Neural progenitor cell (in vitro differentiated cells): Measurements from ENCODE around the gene JMJD6. TPM values are rescaled to one million over a fixed set of nuclear protein-coding genes. Genes with fewer than 3 reads are reported as not detected.

Experiments used
- DNase-seq: peaks from one replicate; pipeline ENCODE4 v3.0.0-alpha.2; 2016; ENCODE audit warnings: low spot score
- H2AFZ ChIP-seq: fragments of 200-600 bp; sonication (generic); replicated peaks from 2 replicates; pipeline ENCODE4 v1.6.1; 2016; ENCODE audit warnings: antibody characterized with exemption
- H3F3A ChIP-seq: fragments of 200-600 bp; sonication (generic); 2 replicates; pipeline ENCODE4 v1.6.1; 2016; ENCODE audit warnings: antibody characterized with exemption, low read depth
- H3K27ac ChIP-seq: fragments of 200-600 bp; sonication (generic); 2 replicates; pipeline ENCODE4 v1.5.1; 2016; ENCODE audit warnings: mild to moderate bottlenecking
- H3K27me3 ChIP-seq: fragments of 200-600 bp; sonication (generic); 2 replicates; pipeline ENCODE4 v1.6.1; 2016; ENCODE audit warnings: mild to moderate bottlenecking, moderate library complexity
- H3K36me3 ChIP-seq: fragments of 200-600 bp; sonication (generic); 2 replicates; pipeline ENCODE4 v1.5.1; 2016
- H3K4me1 ChIP-seq: fragments of 200-600 bp; sonication (generic); 2 replicates; pipeline ENCODE4 v1.6.1; 2016; ENCODE audit warnings: mixed run types
- H3K4me2 ChIP-seq: fragments of 200-600 bp; sonication (generic); 2 replicates; pipeline ENCODE4 v1.6.1; 2016
- H3K4me3 ChIP-seq: fragments of 200-600 bp; sonication (generic); 2 replicates; pipeline ENCODE4 v1.5.1; 2016
- H3K79me2 ChIP-seq: fragments of 200-600 bp; sonication (generic); 2 replicates; pipeline ENCODE4 v1.6.1; 2016; ENCODE audit warnings: low read depth
- H3K9ac ChIP-seq: fragments of 200-600 bp; sonication (generic); 2 replicates; pipeline ENCODE4 v1.6.1; 2016
- H3K9me3 ChIP-seq: fragments of 200-600 bp; sonication (generic); 2 replicates; pipeline ENCODE4 v1.5.1; 2016; ENCODE audit warnings: low read depth
- H4K20me1 ChIP-seq: fragments of 200-600 bp; sonication (generic); 2 replicates; pipeline ENCODE4 v1.6.1; 2016; ENCODE audit warnings: low read depth
- H3K27ac Mint-ChIP-seq: 3 replicates; pipeline ENCODE4 v1.8.0; 2021; ENCODE audit warnings: mixed read lengths
- H3K27me3 Mint-ChIP-seq: 2 replicates; pipeline ENCODE4 v1.8.0; 2022; ENCODE audit warnings: low read depth, mild to moderate bottlenecking, inconsistent platforms, moderate library complexity, mixed read lengths; ENCODE audit not compliant: insufficient read depth
- H3K36me3 Mint-ChIP-seq: 3 replicates; pipeline ENCODE4 v1.8.0; 2021; ENCODE audit warnings: mixed read lengths
- H3K4me1 Mint-ChIP-seq: 3 replicates; pipeline ENCODE4 v1.8.0; 2021; ENCODE audit warnings: mixed read lengths
- H3K4me3 Mint-ChIP-seq: 3 replicates; pipeline ENCODE4 v1.8.0; 2021; ENCODE audit warnings: mild to moderate bottlenecking, moderate library complexity, mixed read lengths
- H3K9me3 Mint-ChIP-seq: 3 replicates; pipeline ENCODE4 v1.8.0; 2020; ENCODE audit warnings: mixed read lengths
- CTCF ChIP-seq: fragments of 200-600 bp; sonication (generic); IDR thresholded peaks from 2 replicates; pipeline ENCODE4 v1.5.1; 2017; ENCODE audit warnings: antibody characterized with exemption, mild to moderate bottlenecking
- EZH2 ChIP-seq: fragments of 200-600 bp; sonication (generic); IDR thresholded peaks from 2 replicates; pipeline ENCODE4 v1.6.1; 2017; ENCODE audit warnings: antibody characterized with exemption, mild to moderate bottlenecking, moderate library complexity
- EZH2phosphoT487 ChIP-seq: fragments of 200-600 bp; sonication (generic); IDR thresholded peaks from 2 replicates; pipeline ENCODE4 v1.6.1; 2017; ENCODE audit warnings: antibody characterized with exemption
- total RNA-seq: library from RNA; depleted of rRNA; stranded (reverse); fragments of >200 nt; gene quantifications from 2 replicates; pipeline ENCODE4 v1.2.3, GENCODE V29; 2015; ENCODE audit warnings: low replicate concordance

The JMJD6 gene
- total RNA-seq, 1 donor from 2014 or later = 8.7 TPM

- Histone ChIP-seq H3K27me3 (no peaks in the 10 kb centered on the region), H3K4me3 (peak overlapping the region; percentile 70), H3K4me1 (peaks cover 9% of the 10 kb centered on the region), H3K79me2 (peaks cover 6% of the 10 kb centered on the region), H3K4me2 (peak overlapping the region; percentile 90), H4K20me1 (no peaks in the 10 kb centered on the region), H3K36me3 (no peaks in the 10 kb centered on the region), H2AFZ (peak overlapping the region; percentile 79), H3K9me3 (no peaks in the 10 kb centered on the region), H3F3A (peaks cover 15% of the 10 kb centered on the region), H3K9ac (peak overlapping the region; percentile 58), H3K27ac (no peak overlapping the region)
- H3K4me1 Mint-ChIP-seq = peaks cover 21% of the 10 kb centered on the region
- H3K4me3 Mint-ChIP-seq = peak overlapping the region; percentile 95
- H3K27ac Mint-ChIP-seq = peak overlapping the region; percentile 26
- peaks cover 3% of the 10 kb centered on the region for H3K36me3 Mint-ChIP-seq
- H3K9me3 Mint-ChIP-seq = peaks cover 2% of the 10 kb centered on the region
- no peak for DNase-seq
- H3K27me3 Mint-ChIP-seq = peaks cover 5% of the 10 kb centered on the region
- TF ChIP-seq EZH2phosphoT487 = no peak
- TF ChIP-seq EZH2 = no peak
- no peak for TF ChIP-seq CTCF
Observed at GRCh38 chr17:76672270-76672851, 54.0 kb downstream of the JMJD6 start.

GRCh38 chr17:76671912-76672262, 54.5 kb downstream of the JMJD6 start:
- H3K4me3 Mint-ChIP-seq = peak overlapping the region; percentile 95
- DNase-seq = no peak
- Histone ChIP-seq H3K4me3 (peak overlapping the region; percentile 70), H3K4me1 (peaks cover 9% of the 10 kb centered on the region), H3K4me2 (peak overlapping the region; percentile 90), H3F3A (peaks cover 15% of the 10 kb centered on the region), H3K36me3 (no peaks in the 10 kb centered on the region), H3K27me3 (no peaks in the 10 kb centered on the region), H3K9me3 (no peaks in the 10 kb centered on the region), H3K27ac (no peak overlapping the region), H2AFZ (peak overlapping the region; percentile 79), H3K79me2 (peaks cover 6% of the 10 kb centered on the region), H4K20me1 (no peaks in the 10 kb centered on the region), H3K9ac (peak overlapping the region; percentile 58)
- TF ChIP-seq EZH2 (no peak), CTCF (no peak), EZH2phosphoT487 (no peak)
- H3K36me3 Mint-ChIP-seq = peaks cover 3% of the 10 kb centered on the region
- H3K4me1 Mint-ChIP-seq = peaks cover 21% of the 10 kb centered on the region
- peaks cover 5% of the 10 kb centered on the region for H3K27me3 Mint-ChIP-seq
- peaks cover 2% of the 10 kb centered on the region for H3K9me3 Mint-ChIP-seq
- H3K27ac Mint-ChIP-seq = peak overlapping the region; percentile 86

- no peak overlapping the region for H3K27ac ChIP-seq
Observed at GRCh38 chr17:76671123-76671911, 55.1 kb downstream of the JMJD6 start.

More at GRCh38 chr17:76671123-76671911, 55.1 kb downstream of the JMJD6 start:
- H3K27me3 ChIP-seq = no peaks in the 10 kb centered on the region
- H3K9me3 ChIP-seq = no peaks in the 10 kb centered on the region
- no peak overlapping the region for H3K9ac ChIP-seq
- peaks cover 15% of the 10 kb centered on the region for H3F3A ChIP-seq
- H3K4me3 ChIP-seq = peak overlapping the region; percentile 70
- peaks cover 3% of the 10 kb centered on the region for H3K36me3 Mint-ChIP-seq
- H3K4me3 Mint-ChIP-seq = peak overlapping the region; percentile 95
- peak; percentile 100 for DNase-seq
- no peak for TF ChIP-seq EZH2
- TF ChIP-seq EZH2phosphoT487 = no peak
- TF ChIP-seq CTCF = no peak
- no peaks in the 10 kb centered on the region for H3K36me3 ChIP-seq
- H3K27me3 Mint-ChIP-seq = peaks cover 5% of the 10 kb centered on the region
- H3K9me3 Mint-ChIP-seq = peaks cover 2% of the 10 kb centered on the region
- peaks cover 6% of the 10 kb centered on the region for H3K79me2 ChIP-seq
- peak overlapping the region; percentile 79 for H2AFZ ChIP-seq
- peaks cover 21% of the 10 kb centered on the region for H3K4me1 Mint-ChIP-seq
- H3K4me1 ChIP-seq = peaks cover 9% of the 10 kb centered on the region
- peak overlapping the region; percentile 86 for H3K27ac Mint-ChIP-seq
- H4K20me1 ChIP-seq = no peaks in the 10 kb centered on the region
- H3K4me2 ChIP-seq = peak overlapping the region; percentile 90
